GM12874 (cell line): ENCODE data around the gene SLC16A12.

Source experiments
- CTCF ChIP-seq: IDR thresholded peaks from 2 replicates; pipeline ENCODE4 v1.5.1; 2011; ENCODE audit warnings: low read depth, mild to moderate bottlenecking, control low read depth, low read length, moderate library complexity; ENCODE audit not compliant: insufficient read depth

Gene SLC16A12, protein sequence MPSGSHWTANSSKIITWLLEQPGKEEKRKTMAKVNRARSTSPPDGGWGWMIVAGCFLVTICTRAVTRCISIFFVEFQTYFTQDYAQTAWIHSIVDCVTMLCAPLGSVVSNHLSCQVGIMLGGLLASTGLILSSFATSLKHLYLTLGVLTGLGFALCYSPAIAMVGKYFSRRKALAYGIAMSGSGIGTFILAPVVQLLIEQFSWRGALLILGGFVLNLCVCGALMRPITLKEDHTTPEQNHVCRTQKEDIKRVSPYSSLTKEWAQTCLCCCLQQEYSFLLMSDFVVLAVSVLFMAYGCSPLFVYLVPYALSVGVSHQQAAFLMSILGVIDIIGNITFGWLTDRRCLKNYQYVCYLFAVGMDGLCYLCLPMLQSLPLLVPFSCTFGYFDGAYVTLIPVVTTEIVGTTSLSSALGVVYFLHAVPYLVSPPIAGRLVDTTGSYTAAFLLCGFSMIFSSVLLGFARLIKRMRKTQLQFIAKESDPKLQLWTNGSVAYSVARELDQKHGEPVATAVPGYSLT

DNA sequence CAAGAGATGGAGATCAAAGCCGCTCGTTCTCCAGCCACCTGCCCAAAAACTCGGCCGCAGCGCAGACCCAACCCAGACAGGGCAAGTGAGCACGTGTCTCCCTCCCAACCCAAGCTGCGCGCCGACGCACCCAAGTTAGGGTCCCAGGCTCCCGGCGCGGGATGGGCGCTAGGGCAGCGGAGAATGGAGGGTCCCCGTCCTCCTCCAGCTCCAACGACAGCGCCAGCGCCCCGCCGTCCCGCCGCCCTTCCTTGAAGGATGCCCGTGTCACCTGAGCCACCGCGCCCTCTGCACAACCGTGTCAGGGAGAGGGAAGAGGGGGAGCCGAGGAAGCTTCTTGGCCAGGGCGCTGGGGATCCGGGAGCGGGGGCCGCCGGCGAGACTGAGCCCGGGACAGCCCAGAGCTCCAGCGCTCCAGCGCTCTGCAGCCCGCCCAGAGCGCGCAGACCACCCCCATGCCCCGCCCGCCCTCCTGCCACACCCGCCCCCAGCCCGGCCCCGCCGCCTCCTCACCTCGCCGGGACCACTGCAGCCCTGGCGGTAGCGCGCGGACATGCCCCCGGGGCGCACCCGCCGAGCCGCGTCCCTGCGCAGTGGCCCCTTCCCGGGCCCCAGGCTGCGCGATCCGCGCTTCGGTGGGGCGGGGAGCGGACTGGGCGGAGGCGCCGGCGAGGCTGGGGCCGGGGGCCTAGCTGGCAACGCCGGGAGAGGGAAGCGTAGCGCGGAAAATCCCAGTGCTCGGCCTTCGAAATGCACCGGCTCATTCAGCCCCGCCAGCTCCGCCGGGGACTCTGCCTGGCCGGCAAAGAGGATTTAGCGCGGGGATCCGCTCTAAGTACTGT is at the start of gene SLC16A12:
SLC16A12 (minus strand) TSS at position 424 of the 842 bp plus-strand sequence. CDS start 73,016 bp downstream, outside the sequence.
- no peak for TF ChIP-seq CTCF

DNA sequence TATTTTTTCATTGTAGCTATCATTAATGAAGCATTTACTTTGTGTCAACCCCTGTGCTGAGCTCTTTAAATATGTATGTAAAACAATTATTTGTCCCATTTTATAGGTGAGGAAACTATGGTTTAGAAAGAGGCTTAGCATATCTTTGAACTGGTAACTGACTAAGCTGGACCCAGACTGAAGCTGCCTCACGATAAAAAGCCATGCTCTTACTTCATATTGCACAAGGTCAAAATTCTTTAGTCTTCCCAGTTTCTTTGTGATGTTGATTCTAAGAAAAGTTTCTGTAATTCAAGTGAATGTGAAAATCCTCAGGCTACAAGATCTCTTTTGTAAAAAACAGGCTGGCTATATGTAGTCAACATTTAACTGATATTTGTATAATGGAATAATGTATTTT is 46.6 kb upstream of the SLC16A12 start:
- TF ChIP-seq CTCF = no peak

DNA sequence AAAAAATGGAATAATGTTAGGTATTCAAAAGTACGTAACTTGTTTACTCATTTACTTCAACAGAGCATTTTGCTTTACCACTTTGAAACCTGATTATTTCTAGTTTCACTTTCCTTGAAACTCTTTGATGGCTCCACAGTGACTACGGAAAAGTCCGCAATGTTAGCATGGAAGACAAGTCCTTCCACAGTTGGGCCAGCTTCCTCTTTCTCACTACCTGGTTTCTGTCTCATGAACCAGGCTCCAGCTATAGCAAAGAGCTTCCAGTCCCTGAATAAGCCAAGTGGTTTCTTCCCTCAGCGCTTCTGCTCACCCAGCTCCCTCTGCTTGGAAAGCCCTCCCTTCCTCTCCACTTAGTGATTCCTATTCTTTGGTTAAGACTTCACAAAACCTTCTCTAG is 44.8 kb upstream of the SLC16A12 start:
- TF ChIP-seq CTCF = no peak

DNA sequence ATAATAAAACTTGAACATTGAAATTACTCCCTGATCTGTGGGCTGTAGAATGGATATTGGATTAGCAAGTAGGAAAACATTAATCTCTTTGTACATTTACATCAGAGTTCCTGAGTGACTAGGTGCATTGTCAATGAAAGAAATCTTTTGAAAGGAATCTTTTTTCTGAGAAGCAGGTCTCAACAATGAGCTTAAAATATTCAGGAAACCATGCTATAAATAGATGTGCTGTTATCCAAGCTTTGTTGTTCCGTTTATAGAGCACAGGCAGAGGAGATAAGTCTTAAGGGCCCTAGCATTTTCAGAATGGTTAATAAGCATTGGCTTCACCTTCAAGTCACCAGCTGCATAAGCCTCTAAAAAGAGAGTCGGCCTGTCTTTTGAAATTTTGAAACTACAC is 41.3 kb upstream of the SLC16A12 start:
- TF ChIP-seq CTCF = no peak

- TF ChIP-seq CTCF = no peak
Measured at GRCh38 chr10:89576022-89576421, 40.6 kb upstream of the SLC16A12 start.

GRCh38 chr10:89575031-89575430 is 39.6 kb upstream of the SLC16A12 start:
- TF ChIP-seq CTCF = no peak

DNA sequence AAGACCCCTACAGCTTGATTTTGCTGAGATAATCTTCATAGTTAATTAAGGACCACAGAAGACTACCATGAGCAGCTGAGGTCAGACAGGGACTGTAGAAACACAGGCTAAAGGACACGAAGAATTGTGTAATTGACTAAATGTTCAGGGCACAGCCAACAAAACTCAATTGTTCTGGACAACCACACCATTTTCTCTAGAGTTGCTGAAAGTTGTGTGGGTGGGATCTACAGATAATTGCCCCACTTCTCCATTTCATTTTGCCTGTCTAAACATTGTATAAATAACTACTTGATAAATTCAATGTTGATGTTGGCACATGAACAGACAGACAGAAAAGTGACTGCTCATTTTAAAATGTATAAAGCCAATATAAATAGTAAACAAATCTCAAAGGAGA is 39.0 kb upstream of the SLC16A12 start:
- no peak for TF ChIP-seq CTCF
